Large intestine (tissue), 3 donors: ENCODE results near the gene ESPNL. TPM values are rescaled to one million over a fixed set of nuclear protein-coding genes. Genes with fewer than 3 reads are reported as not detected.
A peak's percentile ranks its signal among the peaks of the same experiment; 100 is the strongest.

ENCODE experiments used
- DNase-seq, 2 donors: peaks; one replicate each; pipeline versions ENCODE4 v3.0.0 to v3.0.0-alpha.2; 2013
- H3K27ac ChIP-seq: one replicate; pipeline ENCODE4 v1.5.1; 2013; ENCODE audit warnings: low read length
- H3K27me3 ChIP-seq: 2 replicates; pipeline ENCODE4 v1.6.1; 2013; ENCODE audit warnings: low read length; ENCODE audit not compliant: control insufficient read depth, insufficient read depth
- H3K36me3 ChIP-seq: 2 replicates; pipeline ENCODE4 v1.6.1; 2013; ENCODE audit warnings: low read length; ENCODE audit not compliant: control insufficient read depth, insufficient read depth
- H3K4me1 ChIP-seq: one replicate; pipeline ENCODE4 v1.6.1; 2013; ENCODE audit warnings: low read length; ENCODE audit not compliant: control insufficient read depth, insufficient read depth
- H3K4me3 ChIP-seq: one replicate; pipeline ENCODE4 v1.5.1; 2013; ENCODE audit warnings: low read length
- H3K9me3 ChIP-seq: one replicate; pipeline ENCODE4 v1.6.1; 2013; ENCODE audit warnings: mild to moderate bottlenecking, low read depth, low read length, moderate library complexity; ENCODE audit not compliant: control insufficient read depth
- WGBS: methylation state at CpG from one replicate; pipeline ENCODE4 v1.1.5; 2013; ENCODE audit warnings: low lambda C conversion rate; ENCODE audit not compliant: insufficient coverage; 5-methylcytosine and 5-hydroxymethylcytosine counted together
- polyA plus RNA-seq: library from polyadenylated mRNA; unstranded; fragments of 120-200 nt; gene quantifications from one replicate; pipeline ENCODE4 v1.2.1, GENCODE V29; 2013

Gene ESPNL
- polyA plus RNA-seq, 1 donor, result 1.5 TPM

GRCh38 chr2:238138331-238139195 is 38.4 kb downstream of the ESPNL start, which contains the start of gene KLHL30:
TSS of gene KLHL30 (plus strand) at chr2:238138668. CDS start at chr2:238140755, 2,087 bp downstream.
- WGBS, result no CpG with 5 or more reads among the region's 22 CpGs

DNA sequence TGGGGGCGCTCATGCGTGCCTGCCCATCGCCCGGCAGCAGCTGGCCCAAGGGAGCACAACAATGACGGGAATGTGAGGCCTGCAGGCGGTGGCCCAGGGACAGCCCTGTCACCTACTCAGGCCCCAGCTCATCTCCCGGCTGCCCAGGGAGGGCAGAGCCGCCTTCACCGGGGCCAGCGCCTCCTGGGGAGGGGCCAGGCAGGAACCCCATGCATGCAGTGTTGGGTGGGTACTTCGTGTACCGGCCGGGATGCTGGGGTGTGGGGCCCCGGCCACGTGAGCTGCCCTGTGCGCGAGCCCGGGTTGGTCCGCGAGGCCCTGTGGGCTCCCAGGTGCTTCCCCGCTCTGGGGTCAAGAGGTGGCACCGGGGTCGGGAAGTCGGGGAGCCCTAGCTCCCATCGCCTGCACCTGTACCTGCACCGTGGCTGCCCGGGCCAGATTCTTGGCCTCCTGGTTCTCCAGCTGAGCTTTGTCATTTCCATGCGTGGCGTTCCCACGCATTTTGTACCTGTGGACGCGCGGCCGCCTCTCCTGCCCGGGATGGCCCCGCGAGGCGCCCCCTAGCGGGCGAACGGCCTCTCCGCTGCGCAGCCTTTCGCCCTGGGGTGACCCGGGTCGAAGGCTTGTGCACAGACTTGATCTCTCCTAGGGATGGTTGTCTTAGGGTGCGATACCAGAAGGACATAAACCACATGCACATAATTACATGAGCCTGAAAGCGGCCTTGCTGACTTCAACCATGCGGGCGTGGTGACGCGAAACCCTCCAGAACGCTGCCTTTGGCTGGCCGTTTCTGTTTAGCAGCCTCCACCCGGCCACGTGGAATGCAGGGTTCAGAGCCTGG is 39.3 kb downstream of the ESPNL start:
- H3K27ac ChIP-seq, result no peak overlapping the region
- no peaks in the 10 kb centered on the region for H3K27me3 ChIP-seq
- no CpG with 5 or more reads among the region's 56 CpGs for WGBS
- DNase-seq, result no peak
- H3K4me3 ChIP-seq, result no peak overlapping the region
- peaks cover 9% of the 10 kb centered on the region for H3K4me1 ChIP-seq
- H3K36me3 ChIP-seq, result no peaks in the 10 kb centered on the region
- H3K9me3 ChIP-seq, result no peaks in the 10 kb centered on the region

More at GRCh38 chr2:238138331-238139195, 38.4 kb downstream of the ESPNL start, which contains the start of gene KLHL30:
- no peak for DNase-seq
- peaks cover 9% of the 10 kb centered on the region for H3K4me1 ChIP-seq
- H3K27me3 ChIP-seq, result no peaks in the 10 kb centered on the region
- no peak within 1 kb of the TSS for H3K27ac ChIP-seq
- no peak within 1 kb of the TSS for H3K4me3 ChIP-seq
- H3K9me3 ChIP-seq, result no peaks in the 10 kb centered on the region
- no peaks in the 10 kb centered on the region for H3K36me3 ChIP-seq

DNA sequence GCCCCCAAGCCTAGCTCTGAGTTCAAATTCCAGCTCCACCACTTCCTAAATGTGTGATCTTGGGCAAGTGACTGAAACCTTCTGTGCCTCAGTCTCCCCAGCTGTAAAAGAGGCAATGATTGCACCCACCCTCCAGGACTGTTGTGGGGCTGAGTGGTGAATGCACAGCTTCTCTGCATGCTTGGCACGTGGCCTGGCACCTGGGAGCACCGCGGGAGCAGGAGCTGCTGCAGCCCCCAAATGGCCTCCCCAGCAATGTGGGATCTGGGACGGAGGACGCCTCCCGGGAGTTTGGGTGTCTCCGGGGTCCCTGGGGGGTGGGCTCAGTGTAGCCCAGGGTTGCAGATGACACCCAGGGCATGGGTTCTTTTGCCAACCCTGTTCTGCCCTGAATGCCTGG is 39.9 kb downstream of the ESPNL start:
- H3K4me1 ChIP-seq, result peaks cover 9% of the 10 kb centered on the region
- H3K9me3 ChIP-seq, result no peaks in the 10 kb centered on the region
- no peak overlapping the region for H3K4me3 ChIP-seq
- WGBS, result no CpG with 5 or more reads among the region's 7 CpGs
- H3K27ac ChIP-seq, result no peak overlapping the region
- DNase-seq, result no peak
- no peaks in the 10 kb centered on the region for H3K36me3 ChIP-seq
- no peaks in the 10 kb centered on the region for H3K27me3 ChIP-seq

GRCh38 chr2:238140721-238141540 is 40.8 kb downstream of the ESPNL start:
- no peak overlapping the region for H3K27ac ChIP-seq
- WGBS, result no CpG with 5 or more reads among the region's 60 CpGs

DNA sequence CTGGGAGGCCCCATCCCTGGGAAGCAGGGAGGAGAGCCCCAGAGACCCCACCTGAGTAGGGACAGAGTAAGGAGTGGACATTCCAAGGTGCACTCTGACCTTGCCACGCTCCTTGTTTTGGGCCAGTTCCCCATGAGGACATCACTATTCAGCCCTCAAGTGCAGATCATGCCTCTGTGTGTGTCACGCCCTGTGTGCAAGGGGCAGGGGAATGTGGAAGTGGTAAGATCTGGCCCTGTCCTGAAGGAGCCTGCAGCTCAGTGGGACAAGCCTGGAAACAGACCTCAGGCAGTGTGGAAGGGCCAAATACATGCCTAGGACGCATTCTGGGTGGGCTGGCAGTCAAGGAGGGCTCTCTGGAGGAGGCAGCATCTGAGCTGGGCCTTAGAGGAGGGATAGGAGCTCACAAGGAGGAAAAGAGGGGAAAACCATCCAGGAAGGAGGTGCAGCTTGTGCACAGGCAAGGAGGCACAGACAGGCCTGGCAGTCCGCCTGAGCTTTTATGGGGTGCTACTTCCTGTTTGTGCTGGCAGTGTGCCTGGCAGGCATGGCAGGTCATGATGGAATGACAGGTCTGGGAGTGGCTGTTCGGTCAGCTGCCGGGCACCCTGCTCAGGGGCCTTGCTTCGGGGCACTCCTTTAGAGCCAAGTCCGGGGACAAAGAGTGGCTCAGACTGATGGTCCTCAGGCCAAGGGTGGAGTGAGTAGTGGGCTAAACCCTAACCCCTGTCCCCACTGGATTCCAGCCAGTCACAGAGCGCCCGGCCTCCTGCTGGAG is 41.6 kb downstream of the ESPNL start:
- Histone ChIP-seq H3K27ac (no peak overlapping the region), H3K36me3 (no peaks in the 10 kb centered on the region), H3K4me3 (no peak overlapping the region), H3K27me3 (no peaks in the 10 kb centered on the region), H3K9me3 (no peaks in the 10 kb centered on the region), H3K4me1 (peaks cover 9% of the 10 kb centered on the region)
- no CpG with 5 or more reads among the region's 10 CpGs for WGBS
- DNase-seq, result peak; percentile 82 to 88

More at GRCh38 chr2:238140721-238141540, 40.8 kb downstream of the ESPNL start:
- no peaks in the 10 kb centered on the region for H3K9me3 ChIP-seq
- no peaks in the 10 kb centered on the region for H3K27me3 ChIP-seq
- no peaks in the 10 kb centered on the region for H3K36me3 ChIP-seq
- no peak for DNase-seq
- peaks cover 9% of the 10 kb centered on the region for H3K4me1 ChIP-seq
- no peak overlapping the region for H3K4me3 ChIP-seq

DNA sequence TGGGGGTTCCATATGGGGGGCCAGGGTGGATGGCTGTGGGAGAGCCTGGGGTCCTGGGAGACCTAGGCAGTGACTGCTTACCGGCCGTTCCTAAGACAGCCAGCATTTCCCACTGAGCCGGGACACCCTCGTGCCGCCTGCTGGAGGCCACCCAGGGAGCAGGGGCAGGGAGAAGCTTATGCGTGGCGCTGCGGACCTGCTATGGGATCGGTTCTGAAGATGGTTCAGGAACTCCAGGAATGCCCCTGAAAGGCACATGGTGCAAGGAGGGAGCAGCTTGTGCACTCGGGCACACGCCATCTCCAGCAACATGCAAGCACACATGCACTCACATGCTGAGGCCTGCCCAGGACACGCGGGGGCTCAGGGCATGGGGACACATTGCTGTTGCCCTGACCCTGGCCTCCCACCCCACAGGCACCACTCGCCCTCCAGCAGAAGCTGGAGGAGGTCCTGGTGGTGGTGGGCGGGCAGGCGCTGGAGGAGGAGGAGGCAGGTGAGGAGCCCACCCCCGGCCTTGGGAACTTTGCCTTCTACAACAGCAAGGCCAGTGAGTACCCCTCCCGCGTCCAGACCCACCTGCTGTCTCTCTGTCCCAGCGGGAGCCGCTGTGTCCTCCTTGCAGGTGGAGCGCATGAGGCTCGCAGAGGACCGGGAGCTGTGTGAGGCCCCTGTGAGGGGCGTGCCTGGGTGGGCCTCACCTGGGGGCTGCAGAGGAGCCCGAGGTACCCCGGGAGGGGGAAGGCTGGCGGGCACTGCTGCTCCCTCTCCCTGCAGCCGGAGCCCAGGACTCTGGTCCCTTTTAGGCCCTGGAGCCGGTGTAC is 42.5 kb downstream of the ESPNL start:
- no CpG with 5 or more reads among the region's 30 CpGs for WGBS
- no peak overlapping the region for H3K27ac ChIP-seq
- no peaks in the 10 kb centered on the region for H3K9me3 ChIP-seq
- no peak for DNase-seq
- H3K36me3 ChIP-seq, result no peaks in the 10 kb centered on the region
- H3K4me1 ChIP-seq, result peaks cover 9% of the 10 kb centered on the region
- no peak overlapping the region for H3K4me3 ChIP-seq
- no peaks in the 10 kb centered on the region for H3K27me3 ChIP-seq

DNA sequence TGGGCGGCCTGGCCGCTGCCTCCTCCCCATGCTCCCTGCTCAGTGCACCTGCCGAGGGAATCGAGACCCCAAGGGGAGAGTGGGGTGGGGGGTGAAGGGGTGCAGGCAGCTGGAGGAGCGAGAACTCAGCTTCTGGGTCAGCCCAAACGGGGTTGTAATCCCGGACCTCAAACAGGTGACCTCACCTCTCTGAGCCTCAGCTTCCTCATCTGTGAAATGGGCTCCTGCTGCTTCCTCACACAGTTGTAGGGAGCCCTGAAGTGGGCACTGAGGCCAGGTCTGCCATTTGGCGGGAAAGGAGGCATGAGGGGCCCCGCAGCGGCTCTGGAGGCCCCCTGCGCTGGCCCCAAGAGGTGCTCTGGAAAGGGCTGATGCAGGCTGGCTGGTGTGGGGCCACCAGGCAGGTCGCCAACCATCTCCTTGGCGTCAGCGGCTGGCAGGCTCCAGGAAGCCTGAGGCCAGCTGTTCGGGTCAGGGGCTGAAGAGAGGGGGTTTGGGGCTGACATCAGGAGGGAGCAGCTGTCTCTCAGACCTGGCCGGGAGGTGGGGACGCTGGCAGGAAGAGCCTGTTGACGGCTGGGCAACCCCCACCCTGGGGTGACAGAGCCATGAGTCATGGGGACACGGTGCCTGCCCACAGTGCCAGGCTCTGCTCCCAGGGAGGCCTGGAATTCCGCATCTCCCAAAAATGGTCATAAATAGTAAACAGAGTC is 43.3 kb downstream of the ESPNL start:
- no peaks in the 10 kb centered on the region for H3K36me3 ChIP-seq
- no peaks in the 10 kb centered on the region for H3K27me3 ChIP-seq
- 80% methylated on average over 1 of the region's 20 CpGs for WGBS
- no peak overlapping the region for H3K4me3 ChIP-seq
- H3K9me3 ChIP-seq, result no peaks in the 10 kb centered on the region
- DNase-seq, result no peak
- peaks cover 9% of the 10 kb centered on the region for H3K4me1 ChIP-seq
- no peak overlapping the region for H3K27ac ChIP-seq

GRCh38 chr2:238144262-238144661 is 44.1 kb downstream of the ESPNL start:
- no peak for DNase-seq
- Histone ChIP-seq H3K36me3 (no peaks in the 10 kb centered on the region), H3K27ac (no peak overlapping the region), H3K4me1 (peaks cover 9% of the 10 kb centered on the region), H3K27me3 (no peaks in the 10 kb centered on the region), H3K4me3 (no peak overlapping the region), H3K9me3 (no peaks in the 10 kb centered on the region)
- WGBS, result no CpG with 5 or more reads among the region's 5 CpGs
